Psoas muscle (tissue), 8 donors: ENCODE results near the gene MTMR3. TPM values are rescaled to one million over a fixed set of nuclear protein-coding genes. Genes with fewer than 3 reads are reported as not detected.

ENCODE experiments used
- ATAC-seq, 4 donors: fragments of 200-7000 bp; cut with Tn5 transposase; one replicate each; pipeline ENCODE4 v1.9.1; 2020; ENCODE audit warnings: moderate library complexity in 3 of 4, mild to moderate bottlenecking in 2 of 4
- DNase-seq, 2 donors: peaks; one replicate each; pipeline ENCODE4 v3.0.0-alpha.2; 2020
- H3K27ac ChIP-seq: fragments of 200-600 bp; one replicate; pipeline ENCODE4 v1.8.0; 2022
- H3K27me3 ChIP-seq, 3 donors: fragments of 200-600 bp in 1 of 3; one replicate each; pipeline versions ENCODE4 v1.6.1 to v1.8.0; 2013 to 2022; ENCODE audit warnings: low read length in 2 of 3, mild to moderate bottlenecking in 2 of 3, moderate library complexity in 1 of 3; ENCODE audit not compliant: insufficient read depth in 3 of 3
- H3K36me3 ChIP-seq, 2 donors: fragments of 200-600 bp in 1 of 2; one replicate each; pipeline versions ENCODE4 v1.6.1 to v1.8.0; 2013 to 2022; ENCODE audit warnings: low read depth in 1 of 2, mild to moderate bottlenecking in 1 of 2, moderate library complexity in 1 of 2; ENCODE audit not compliant: insufficient read depth in 1 of 2
- H3K4me1 ChIP-seq: fragments of 200-600 bp; one replicate; pipeline ENCODE4 v1.8.0; 2022
- H3K4me3 ChIP-seq: fragments of 200-600 bp; one replicate; pipeline ENCODE4 v1.8.0; 2022; ENCODE audit warnings: mild to moderate bottlenecking
- H3K9me3 ChIP-seq: fragments of 200-600 bp; one replicate; pipeline ENCODE4 v1.8.0; 2022
- CTCF ChIP-seq: fragments of 200-600 bp; IDR thresholded peaks from one replicate; pipeline ENCODE4 v1.8.0; 2022; ENCODE audit warnings: antibody characterized with exemption
- WGBS, 3 donors: extraction: QIAGEN DNeasy Blood & Tissue Kit; methylation state at CpG; one replicate each; pipeline versions ENCODE4 v1.1.6 to v1.1.7; 2013; 5-methylcytosine and 5-hydroxymethylcytosine counted together
- intact Hi-C, 2 donors: fragments of 100-400 bp; cut with DNase I; formaldehyde crosslinking; loops; one replicate each; pipeline versions ENCODE4 v1.11.0 to v1.14.2; 2022
- polyA plus RNA-seq, 3 donors: library from polyadenylated mRNA; stranded (reverse); fragments of 200-250 nt; gene quantifications; one replicate each; pipeline ENCODE4 v1.2.3, GENCODE V29; 2013
- total RNA-seq, 4 donors: library from RNA; stranded (reverse); fragmentation: NEBNext Ultra II Directional in 2 of 4; extraction: Animal tissue kit (Norgen Biotek cat#: 25700) in 2 of 4; gene quantifications; one replicate each; pipeline versions ENCODE4 v1.2.1 to v1.2.4, GENCODE V29; 2021 to 2023
- donor health status: healthy with polysubstance abuse.
- donor health status: DM: no; HTN: no; CAD: no; lungs with moderate emphysema.
- donor health status: Bipolar disorder and iron deficiency.
- donor health status: healthy.
- donor health status: DM: yes; HTN: yes; CAD: no.
- donor health status: DM: no; HTN: no; CAD: no.
- donor health status: DM: no; HTN: no; CAD: no.
- donor health status: DM: yes; HTN: yes; CAD: no.

MTMR3 gene
- total and polyA plus RNA-seq, 7 donors: 7.8 to 37.9 (median 31.8) TPM

GRCh38 chr22:29837741-29838598, 45.0 kb upstream of the MTMR3 start, which contains the start of gene ASCC2:
TSS of gene ASCC2 (minus strand) at chr22:29838274. CDS start at chr22:29832325, 5,949 bp downstream.
- 0% methylated on average over 36 to 54 of the region's 54 CpGs for WGBS, 3 donors
- ATAC-seq (peak; percentile 97 to 100 (median 98)), DNase-seq (peak; percentile 99 to 100)
- H3K4me3 ChIP-seq: peak within 1 kb of the TSS; percentile 97
- H3K27ac ChIP-seq: peak within 1 kb of the TSS; percentile 94
- no peak for TF ChIP-seq CTCF
- H3K9me3 ChIP-seq: no peaks in the 10 kb centered on the region
- no peaks in the 10 kb centered on the region for H3K27me3 ChIP-seq
- H3K36me3 ChIP-seq: peaks cover 3 to 31% of the 10 kb centered on the region in 2 donors
- intact Hi-C loops: loop anchor here in 1 of 2 donors (10.0 kb wide), 2 partner anchors 63 to 167 kb away; no protein-coding TSS in a partner anchor
- peaks cover 23% of the 10 kb centered on the region for H3K4me1 ChIP-seq

GRCh38 chr22:29838599-29838956, 44.4 kb upstream of the MTMR3 start:
- Histone ChIP-seq H3K36me3 (peaks cover 3 to 25% of the 10 kb centered on the region in 2 donors), H3K27me3 (no peaks in the 10 kb centered on the region), H3K4me1 (peaks cover 20% of the 10 kb centered on the region), H3K4me3 (peak overlapping the region; percentile 97), H3K9me3 (no peaks in the 10 kb centered on the region), H3K27ac (peak overlapping the region; percentile 94)
- peak in 2 of 4 donors; percentile 6 to 12 for ATAC-seq
- 28 to 32% (median 31%) methylated on average over 5 of the region's 5 CpGs for WGBS, 3 donors
- intact Hi-C loops: loop anchor here in 1 of 2 donors (10.0 kb wide), 2 partner anchors 64 to 166 kb away; no protein-coding TSS in a partner anchor
- no peak for TF ChIP-seq CTCF
- DNase-seq: no peak

- H3K36me3 ChIP-seq: peaks cover 3 to 20% of the 10 kb centered on the region in 2 donors
- H3K9me3 ChIP-seq: no peaks in the 10 kb centered on the region
- no peak for DNase-seq
- H3K27ac ChIP-seq: peak overlapping the region; percentile 94
- no peak for TF ChIP-seq CTCF
- intact Hi-C loops: loop anchor here in 1 of 2 donors (10.0 kb wide), 2 partner anchors 64 to 166 kb away; no protein-coding TSS in a partner anchor
- ATAC-seq: no peak
- no peaks in the 10 kb centered on the region for H3K27me3 ChIP-seq
- peak overlapping the region; percentile 97 for H3K4me3 ChIP-seq
- 81 to 91% (median 89%) methylated on average over 1 of the region's 1 CpG for WGBS, 3 donors
- H3K4me1 ChIP-seq: peaks cover 16% of the 10 kb centered on the region
Measured at GRCh38 chr22:29839039-29839438, 43.9 kb upstream of the MTMR3 start.

GRCh38 chr22:29840498-29840897, 42.5 kb upstream of the MTMR3 start:
- Histone ChIP-seq H3K4me1 (peaks cover 16% of the 10 kb centered on the region), H3K27me3 (no peaks in the 10 kb centered on the region), H3K9me3 (no peaks in the 10 kb centered on the region), H3K4me3 (no peak overlapping the region), H3K36me3 (peaks cover 0 to 7% of the 10 kb centered on the region in 2 donors), H3K27ac (no peak overlapping the region)
- intact Hi-C loops: no loop called here
- ATAC-seq: no peak
- no peak for DNase-seq
- no peak for TF ChIP-seq CTCF
